Fibroblast of skin of left quadriceps (primary cell): Measurements from ENCODE around the gene CFAP73.

Experiments used
- DNase-seq, 2 experiments: peaks; one replicate each; pipeline ENCODE4 v3.0.0-alpha.2; 2013; ENCODE audit warnings: low read depth in 2 of 2

The CFAP73 gene

DNA sequence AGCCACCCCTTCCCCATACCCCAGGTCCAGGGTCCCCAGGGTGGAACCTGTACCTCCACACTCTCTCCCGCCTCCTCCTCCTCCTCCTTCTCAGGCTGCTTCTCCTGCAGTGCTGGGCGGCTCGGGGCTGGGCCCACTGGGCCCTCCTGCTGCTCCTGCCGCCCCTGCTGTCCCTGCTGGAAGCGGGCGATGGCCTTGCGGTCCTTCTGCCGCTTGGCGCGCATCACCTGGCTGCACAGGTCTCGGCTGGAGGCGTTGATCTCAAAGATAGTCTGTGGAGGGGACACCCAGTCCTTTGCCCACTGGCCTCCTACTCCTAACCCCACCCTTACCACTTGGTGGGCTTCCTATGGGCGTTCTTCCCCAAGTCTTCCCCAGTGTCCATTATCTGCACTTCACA is 14.5 kb downstream of the CFAP73 start:
- DNase-seq, result no peak

- DNase-seq, result no peak
Observed at GRCh38 chr12:113165521-113166450, 16.3 kb downstream of the CFAP73 start.

GRCh38 chr12:113167868-113168267 is 18.3 kb downstream of the CFAP73 start:
- DNase-seq, result no peak

DNA sequence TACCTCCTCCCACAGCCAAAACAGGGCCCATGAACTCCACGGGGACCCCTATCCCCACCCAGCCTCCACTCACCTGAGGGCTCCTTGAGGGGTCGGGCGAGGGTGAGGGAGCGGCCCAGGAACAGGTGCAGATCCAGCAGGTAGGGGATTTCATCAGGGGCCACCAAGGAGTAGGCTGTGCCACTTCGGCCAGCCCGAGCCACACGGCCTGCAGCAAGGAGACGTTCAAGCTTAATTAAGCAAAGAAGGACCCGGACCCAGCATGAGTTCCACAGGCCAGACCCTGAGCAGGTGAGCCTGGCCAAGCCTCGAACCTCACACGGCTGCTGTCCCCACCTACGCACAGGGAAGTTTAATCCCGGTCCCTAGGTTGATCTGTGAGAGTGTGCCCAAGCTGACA is 20.2 kb downstream of the CFAP73 start:
- DNase-seq, result no peak

DNA sequence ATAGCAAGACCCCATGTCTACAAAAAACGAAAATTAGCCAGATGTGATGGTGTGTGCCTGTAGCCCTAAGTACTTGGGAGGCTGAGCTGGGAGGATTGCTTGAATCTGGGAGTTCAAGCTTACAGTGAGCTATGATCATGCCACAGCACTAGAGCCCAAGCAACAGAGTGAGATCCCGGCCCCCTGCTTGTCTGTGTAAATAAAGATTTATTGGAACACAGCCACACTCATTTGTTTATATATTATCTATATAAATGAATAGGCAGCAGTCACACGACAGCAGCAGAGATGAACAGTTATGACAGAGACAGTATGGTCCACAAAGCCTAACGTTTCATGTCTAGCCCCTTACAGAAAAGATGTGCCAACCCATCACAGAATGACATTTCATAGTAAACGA is 20.9 kb downstream of the CFAP73 start:
- DNase-seq, result no peak

- no peak for DNase-seq
Observed at GRCh38 chr12:113170926-113171325, 21.4 kb downstream of the CFAP73 start.

DNA sequence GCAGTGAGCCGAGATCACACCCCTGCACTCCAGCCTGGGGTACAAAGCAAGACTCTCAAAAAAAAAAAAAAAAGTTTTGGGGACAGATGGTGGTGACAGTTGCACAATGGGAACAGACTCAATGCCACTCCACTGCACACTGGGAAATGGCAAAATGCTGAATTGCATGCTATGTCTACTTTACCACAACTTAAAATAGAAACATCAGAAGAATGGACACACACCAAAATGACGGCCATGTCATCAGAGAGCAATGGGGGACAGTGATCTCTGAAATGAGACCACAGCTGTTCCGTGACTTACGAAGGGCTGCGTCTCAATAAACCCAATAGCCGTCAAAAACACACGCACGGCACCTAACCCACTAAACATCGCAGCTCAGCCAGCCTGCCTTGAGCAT is 22.0 kb downstream of the CFAP73 start:
- no peak for DNase-seq

GRCh38 chr12:113172185-113172584 is 22.7 kb downstream of the CFAP73 start:
- DNase-seq, result no peak

- no peak for DNase-seq
Observed at GRCh38 chr12:113173081-113173698, 23.7 kb downstream of the CFAP73 start.

GRCh38 chr12:113174461-113175384 is 25.2 kb downstream of the CFAP73 start:
- no peak for DNase-seq

GRCh38 chr12:113179023-113179422 is 29.5 kb downstream of the CFAP73 start:
- DNase-seq, result no peak

DNA sequence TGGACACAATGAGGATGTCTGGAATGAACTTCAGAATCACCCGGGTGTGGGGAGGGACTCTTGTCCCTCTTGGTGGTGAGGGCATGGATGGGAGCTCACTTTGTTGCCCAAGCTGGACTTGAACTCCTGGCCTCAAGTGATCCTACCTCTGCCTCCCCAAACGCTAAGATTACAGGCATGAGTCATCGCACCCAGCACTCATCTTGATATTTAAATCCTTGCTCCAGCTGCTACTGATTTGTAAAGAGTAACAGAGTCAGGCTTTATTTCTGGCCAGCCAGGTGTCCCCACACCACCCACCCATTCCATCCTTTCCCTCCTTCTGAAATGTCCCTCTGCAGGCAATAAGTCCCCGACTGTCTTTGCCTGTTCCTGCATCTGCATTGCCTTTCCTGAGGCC is 30.8 kb downstream of the CFAP73 start:
- DNase-seq, result no peak

- no peak for DNase-seq
Observed at GRCh38 chr12:113181975-113182374, 32.5 kb downstream of the CFAP73 start.

- no peak for DNase-seq
Observed at GRCh38 chr12:113183030-113183589, 33.6 kb downstream of the CFAP73 start.

- no peak for DNase-seq
Observed at GRCh38 chr12:113184098-113184899, 34.8 kb downstream of the CFAP73 start.

DNA sequence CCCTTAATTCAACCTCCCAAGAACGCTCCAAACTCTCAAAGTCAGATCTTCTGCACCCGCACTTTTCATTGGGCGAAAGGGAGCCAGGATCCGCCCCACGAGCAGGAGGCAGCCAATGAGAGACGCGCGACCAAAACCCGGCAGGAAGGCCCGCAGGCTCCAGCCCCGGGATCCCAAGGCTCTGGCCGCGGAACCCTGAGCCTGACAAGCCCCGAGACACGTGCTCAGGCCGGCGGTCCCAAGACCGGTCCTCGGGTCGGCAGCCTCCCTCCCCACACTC is 35.3 kb downstream of the CFAP73 start:
- DNase-seq, result peak; percentile 77 to 82

- DNase-seq, result peak in 1 of 2 experiments; percentile 42
Observed at GRCh38 chr12:113185180-113186032, 35.9 kb downstream of the CFAP73 start, which contains the start of the genes DDX54 and RITA1. Gene DDX54, minus strand, starts transcription at chr12:113185478. Its CDS starts 27 bp downstream, at chr12:113185451. Gene RITA1, plus strand, starts transcription at chr12:113185721. Its CDS starts 1,026 bp downstream, at chr12:113186747.

DNA sequence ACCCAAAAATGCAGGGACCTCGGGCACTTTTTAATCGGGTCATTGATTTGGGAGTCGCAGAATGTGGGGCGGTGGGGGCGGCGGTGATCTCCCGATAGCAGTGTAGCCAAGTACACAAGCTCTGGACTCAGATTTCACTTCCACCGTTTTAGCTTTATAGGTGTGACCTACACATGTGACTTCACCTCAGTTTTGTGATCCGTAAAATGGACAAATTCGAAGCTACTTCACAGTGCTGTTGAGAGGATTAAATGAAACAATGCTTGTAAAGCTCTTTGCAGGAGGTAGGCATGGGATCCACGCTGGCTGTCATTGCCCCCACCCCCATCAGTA is 36.5 kb downstream of the CFAP73 start:
- DNase-seq, result no peak

DNA sequence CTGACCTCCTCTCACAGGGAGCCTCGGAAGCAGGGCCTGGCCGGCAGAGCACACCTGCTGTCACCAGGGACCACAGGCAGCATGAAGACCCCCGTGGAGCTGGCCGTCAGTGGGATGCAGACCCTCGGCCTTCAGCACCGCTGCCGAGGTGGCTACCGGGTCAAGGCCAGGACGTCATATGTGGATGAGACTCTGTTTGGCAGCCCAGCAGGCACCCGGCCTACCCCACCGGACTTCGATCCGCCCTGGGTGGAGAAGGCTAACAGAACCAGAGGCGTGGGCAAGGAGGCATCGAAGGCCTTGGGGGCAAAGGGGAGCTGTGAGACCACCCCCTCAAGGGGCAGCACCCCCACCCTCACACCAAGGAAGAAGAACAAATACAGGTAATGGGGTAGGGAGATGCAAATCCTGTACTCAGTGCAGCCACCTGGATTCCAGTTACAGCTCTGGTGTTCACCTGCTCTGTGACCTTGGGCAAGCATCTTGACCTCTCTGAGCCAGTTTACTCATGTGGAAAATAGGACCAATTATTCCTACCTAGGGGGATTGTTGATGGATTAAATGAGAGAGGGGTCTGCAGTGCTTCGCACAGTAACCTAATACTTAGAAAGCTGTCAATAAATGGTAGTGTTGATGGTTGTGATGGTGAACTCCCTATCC is 37.3 kb downstream of the CFAP73 start:
- no peak for DNase-seq

DNA sequence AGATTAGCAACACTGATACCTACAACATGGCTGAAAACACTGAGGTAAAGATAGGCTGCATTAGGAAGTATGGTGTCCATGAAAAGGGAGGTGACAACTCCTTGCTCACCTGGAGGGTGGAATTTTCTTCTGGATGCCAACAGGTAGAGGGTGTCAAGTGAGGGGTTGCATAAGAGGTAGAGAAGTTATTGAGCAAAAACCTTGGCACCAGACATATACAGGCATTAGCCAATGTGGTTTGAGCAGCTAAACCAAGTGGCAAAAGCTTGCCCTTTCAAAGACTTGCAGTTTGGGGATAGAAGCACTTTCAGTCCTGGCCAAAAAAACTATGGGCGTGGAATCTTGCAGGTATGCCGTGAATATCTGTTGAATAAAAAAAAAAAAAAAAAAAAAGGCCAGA is 39.8 kb downstream of the CFAP73 start:
- no peak for DNase-seq
